IPS DF 6.9 (cell line): ENCODE results near the gene TLE4.

Experiments
- DNase-seq: peaks from one replicate; pipeline ENCODE4 v3.0.0-alpha.2; 2013; ENCODE audit warnings: low read depth, low spot score
- H3K27ac ChIP-seq: one replicate; pipeline ENCODE4 v1.5.1; 2013; ENCODE audit warnings: low read length, control low read depth
- H3K27me3 ChIP-seq: 2 replicates; pipeline ENCODE4 v1.6.1; 2013; ENCODE audit warnings: mild to moderate bottlenecking, low read length; ENCODE audit not compliant: control insufficient read depth, insufficient read depth
- H3K36me3 ChIP-seq: 2 replicates; pipeline ENCODE4 v1.6.1; 2013; ENCODE audit warnings: low read length; ENCODE audit not compliant: control insufficient read depth, insufficient read depth
- H3K4me1 ChIP-seq: 2 replicates; pipeline ENCODE4 v1.6.1; 2013; ENCODE audit warnings: low read length; ENCODE audit not compliant: control insufficient read depth, insufficient read depth
- H3K4me3 ChIP-seq: 2 replicates; pipeline ENCODE4 v1.5.1; 2013; ENCODE audit warnings: mild to moderate bottlenecking, low read length
- H3K9me3 ChIP-seq: 2 replicates; pipeline ENCODE4 v1.6.1; 2013; ENCODE audit warnings: low read length, inconsistent platforms; ENCODE audit not compliant: control insufficient read depth, insufficient read depth
- WGBS: extraction: QIAGEN DNeasy Blood & Tissue Kit; methylation state at CpG from one replicate; pipeline ENCODE4 v1.1.7; 2013; ENCODE audit warnings: mixed read lengths, missing lambda C conversion rate; ENCODE audit not compliant: insufficient read length, insufficient coverage; 5-methylcytosine and 5-hydroxymethylcytosine counted together

Gene TLE4

GRCh38 chr9:79663300-79663699, 91.5 kb downstream of the TLE4 start:
- Histone ChIP-seq H3K27me3 (no peaks in the 10 kb centered on the region), H3K27ac (no peak overlapping the region), H3K4me3 (no peak overlapping the region), H3K36me3 (no peaks in the 10 kb centered on the region), H3K9me3 (no peaks in the 10 kb centered on the region), H3K4me1 (peaks cover 10% of the 10 kb centered on the region; the same call in 1 of the 2 replicates)
- DNase-seq = no peak
- WGBS = 100% methylated on average over 1 of the region's 6 CpGs

- peaks cover 10% of the 10 kb centered on the region; the same call in 1 of the 2 replicates for H3K4me1 ChIP-seq
- H3K9me3 ChIP-seq = no peaks in the 10 kb centered on the region
- H3K36me3 ChIP-seq = no peaks in the 10 kb centered on the region
- DNase-seq = no peak
- H3K27ac ChIP-seq = no peak overlapping the region
- H3K4me3 ChIP-seq = no peak overlapping the region
- H3K27me3 ChIP-seq = no peaks in the 10 kb centered on the region
- no CpG with 5 or more reads among the region's 13 CpGs for WGBS
These were observed 92.1 kb downstream of the TLE4 start for GRCh38 chr9:79663878-79664277.

GRCh38 chr9:79664375-79664831, 92.6 kb downstream of the TLE4 start:
- no peaks in the 10 kb centered on the region for H3K9me3 ChIP-seq
- no peaks in the 10 kb centered on the region for H3K36me3 ChIP-seq
- H3K27me3 ChIP-seq = no peaks in the 10 kb centered on the region
- no peak overlapping the region for H3K4me3 ChIP-seq
- WGBS = no CpG with 5 or more reads among the region's 5 CpGs
- peaks cover 10% of the 10 kb centered on the region; the same call in 1 of the 2 replicates for H3K4me1 ChIP-seq
- H3K27ac ChIP-seq = no peak overlapping the region
- no peak for DNase-seq

- DNase-seq = no peak
- no peaks in the 10 kb centered on the region for H3K9me3 ChIP-seq
- H3K36me3 ChIP-seq = no peaks in the 10 kb centered on the region
- no CpG with 5 or more reads among the region's 8 CpGs for WGBS
- H3K4me1 ChIP-seq = peaks cover 10% of the 10 kb centered on the region; the same call in 1 of the 2 replicates
- no peaks in the 10 kb centered on the region for H3K27me3 ChIP-seq
- H3K4me3 ChIP-seq = no peak overlapping the region
- H3K27ac ChIP-seq = no peak overlapping the region
These were observed 93.6 kb downstream of the TLE4 start for GRCh38 chr9:79665369-79665768.

GRCh38 chr9:79665931-79666330, 94.2 kb downstream of the TLE4 start:
- no peak overlapping the region for H3K4me3 ChIP-seq
- peaks cover 10% of the 10 kb centered on the region; the same call in 1 of the 2 replicates for H3K4me1 ChIP-seq
- DNase-seq = no peak
- H3K27ac ChIP-seq = no peak overlapping the region
- no peaks in the 10 kb centered on the region for H3K36me3 ChIP-seq
- H3K27me3 ChIP-seq = no peaks in the 10 kb centered on the region
- no peaks in the 10 kb centered on the region for H3K9me3 ChIP-seq
- no CpG with 5 or more reads among the region's 2 CpGs for WGBS

- Histone ChIP-seq H3K9me3 (no peaks in the 10 kb centered on the region), H3K36me3 (no peaks in the 10 kb centered on the region), H3K4me1 (peaks cover 12% of the 10 kb centered on the region; the same call in 1 of the 2 replicates), H3K27me3 (no peaks in the 10 kb centered on the region), H3K4me3 (no peak overlapping the region), H3K27ac (no peak overlapping the region)
- WGBS = no CpG with 5 or more reads among the region's 3 CpGs
- DNase-seq = no peak
These were observed 95.4 kb downstream of the TLE4 start for GRCh38 chr9:79667120-79667519.

GRCh38 chr9:79667817-79668436, 96.2 kb downstream of the TLE4 start:
- WGBS = no CpG with 5 or more reads among the region's 9 CpGs
- DNase-seq = no peak

GRCh38 chr9:79668956-79669355, 97.2 kb downstream of the TLE4 start:
- no peaks in the 10 kb centered on the region for H3K9me3 ChIP-seq
- DNase-seq = no peak
- no peaks in the 10 kb centered on the region for H3K27me3 ChIP-seq
- no CpG with 5 or more reads among the region's 4 CpGs for WGBS
- H3K4me3 ChIP-seq = no peak overlapping the region
- H3K4me1 ChIP-seq = peaks cover 10% of the 10 kb centered on the region; the same call in 1 of the 2 replicates
- no peak overlapping the region for H3K27ac ChIP-seq
- no peaks in the 10 kb centered on the region for H3K36me3 ChIP-seq

More at GRCh38 chr9:79667817-79668436, 96.2 kb downstream of the TLE4 start:
- Histone ChIP-seq H3K4me1 (peaks cover 13% of the 10 kb centered on the region; the same call in 1 of the 2 replicates), H3K4me3 (no peak overlapping the region), H3K9me3 (no peaks in the 10 kb centered on the region), H3K36me3 (no peaks in the 10 kb centered on the region), H3K27me3 (no peaks in the 10 kb centered on the region), H3K27ac (no peak overlapping the region)

GRCh38 chr9:79670269-79670961, 98.7 kb downstream of the TLE4 start:
- no peak for DNase-seq
- Histone ChIP-seq H3K4me1 (peaks cover 8% of the 10 kb centered on the region; the same call in 1 of the 2 replicates), H3K9me3 (no peaks in the 10 kb centered on the region), H3K4me3 (no peak overlapping the region), H3K27ac (no peak overlapping the region), H3K36me3 (no peaks in the 10 kb centered on the region), H3K27me3 (no peaks in the 10 kb centered on the region)
- no CpG with 5 or more reads among the region's 3 CpGs for WGBS

GRCh38 chr9:79671558-79671957, 99.8 kb downstream of the TLE4 start:
- Histone ChIP-seq H3K4me3 (no peak overlapping the region), H3K9me3 (no peaks in the 10 kb centered on the region), H3K27ac (no peak overlapping the region), H3K27me3 (no peaks in the 10 kb centered on the region), H3K4me1 (peaks cover 8% of the 10 kb centered on the region; the same call in 1 of the 2 replicates), H3K36me3 (no peaks in the 10 kb centered on the region)
- no peak for DNase-seq
- WGBS = no CpG with 5 or more reads among the region's 2 CpGs
